ENCODE data around the gene TDRD15. TPM values are rescaled to one million over a fixed set of nuclear protein-coding genes. Genes with fewer than 3 reads are reported as not detected.

TDRD15 gene
- total and polyA plus RNA-seq, 11 donors: 0.05 to 0.08 TPM; not detected in 9

- no peak for DNase-seq
- H3K27ac ChIP-seq: no peak overlapping the region
- H3K27me3 ChIP-seq: peaks cover 0 to 4% (median 0%) of the 10 kb centered on the region in 9 donors
- H3K4me3 ChIP-seq: no peak overlapping the region
- H3K36me3 ChIP-seq: no peaks in the 10 kb centered on the region
- ATAC-seq: peak in 1 of 4 donors; percentile 15
- no peak for TF ChIP-seq CTCF (IDR thresholded peaks at IDR 0.05)
- no peak for TF ChIP-seq POLR2A (IDR thresholded peaks at IDR 0.05)
- H3K4me1 ChIP-seq: no peaks in the 10 kb centered on the region
- WGBS, 4 donors: 83 to 96% (median 94%) methylated on average over 8 to 9 of the region's 9 CpGs
- H3K9me3 ChIP-seq: no peaks in the 10 kb centered on the region
- intact Hi-C loops (cut with DNase I): no loop called here
Measured at GRCh38 chr2:21163213-21163612, 39.4 kb downstream of the TDRD15 start.

DNA sequence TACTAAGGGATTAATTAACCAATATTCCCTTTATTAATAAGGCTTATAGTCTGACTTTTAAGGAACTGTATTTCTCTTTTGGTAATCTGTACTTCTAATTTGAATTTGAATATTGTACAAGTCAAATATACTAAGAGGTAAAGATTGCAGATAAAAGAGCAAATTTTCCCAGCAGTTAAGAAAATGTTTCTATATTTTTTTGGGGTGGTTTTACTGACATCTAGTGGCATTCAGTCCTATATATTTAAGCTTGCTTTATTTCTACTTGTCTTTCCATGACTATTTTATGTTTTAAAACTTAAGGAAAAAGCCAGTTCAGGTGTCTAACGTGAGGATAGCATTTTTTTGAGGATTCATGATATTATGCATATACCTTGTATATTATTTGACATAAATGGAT is 41.6 kb downstream of the TDRD15 start:
- TF ChIP-seq CTCF (IDR thresholded peaks at IDR 0.05) (peak in 1 of 12 donors; percentile 7), POLR2A (IDR thresholded peaks at IDR 0.05) (no peak)
- WGBS, 4 donors: 1 to 22% (median 5%) methylated on average over 1 of the region's 1 CpG
- Histone ChIP-seq H3K27ac (no peak overlapping the region), H3K9me3 (no peaks in the 10 kb centered on the region), H3K27me3 (peaks cover 0 to 4% (median 0%) of the 10 kb centered on the region in 9 donors), H3K4me1 (no peaks in the 10 kb centered on the region), H3K4me3 (no peak overlapping the region), H3K36me3 (no peaks in the 10 kb centered on the region)
- intact Hi-C loops (cut with DNase I): no loop called here
- ATAC-seq (no peak), DNase-seq (no peak)

GRCh38 chr2:21175895-21176646 is 52.3 kb downstream of the TDRD15 start:
- 23 to 40% (median 25%) methylated on average over 5 of the region's 5 CpGs for WGBS, 4 donors
- peak overlapping the region in 1 of 12 donors; percentile 25 for H3K27ac ChIP-seq

More at GRCh38 chr2:21175895-21176646, 52.3 kb downstream of the TDRD15 start:
- intact Hi-C loops (cut with DNase I): loop anchor here (1.0 to 2.0 kb wide), 4 partner anchors 139 to 143 kb away; no protein-coding TSS in a partner anchor
- H3K9me3 ChIP-seq: no peaks in the 10 kb centered on the region
- no peaks in the 10 kb centered on the region for H3K36me3 ChIP-seq
- ATAC-seq: peak in 3 of 4 donors; percentile 32 to 60 (median 39)
- peak overlapping the region in 2 of 12 donors; percentile 8 to 9 for H3K4me3 ChIP-seq
- H3K4me1 ChIP-seq: peaks cover 0 to 7% (median 0%) of the 10 kb centered on the region in 12 donors
- TF ChIP-seq CTCF (IDR thresholded peaks at IDR 0.05) (peak in 11 of 12 donors; percentile 24 to 73 (median 53)), POLR2A (IDR thresholded peaks at IDR 0.05) (no peak)
- no peak for DNase-seq
- no peaks in the 10 kb centered on the region for H3K27me3 ChIP-seq

Data from heart left ventricle (tissue), 16 donors.